Measurements from ENCODE around the gene C2CD4C.
"Not testable (repeated sequence)": the region's sequence is repeated elsewhere in the genome, so short reads cannot be mapped to it uniquely, and the experiment has no call there.

Gene C2CD4C

GRCh38 chr19:397321-397720 lies 11.6 kb downstream of the C2CD4C start:
- DNase-seq (ENCODE audit: low read depth), result no peak
- no peak for TF ChIP-seq CTCF (IDR thresholded peaks at IDR 0.05; ENCODE audit: control insufficient read depth, insufficient read depth, low read depth, low read length, missing control alignments)
- H3K4me3 ChIP-seq (ENCODE audit: control insufficient read depth, low read depth, low read length), result no peak overlapping the region

- H3K4me3 ChIP-seq (ENCODE audit: control insufficient read depth, low read depth, low read length), result no peak overlapping the region
- TF ChIP-seq CTCF (IDR thresholded peaks at IDR 0.05; ENCODE audit: control insufficient read depth, insufficient read depth, low read depth, low read length, missing control alignments), result no peak
- no peak for DNase-seq (ENCODE audit: low read depth)
These were observed 13.5 kb downstream of the C2CD4C start for GRCh38 chr19:395467-395866.

- H3K4me3 ChIP-seq (ENCODE audit: control insufficient read depth, low read depth, low read length); DNase-seq (ENCODE audit: low read depth): not testable (repeated sequence)
These were observed 14.1 kb downstream of the C2CD4C start for GRCh38 chr19:394857-395256.

DNA sequence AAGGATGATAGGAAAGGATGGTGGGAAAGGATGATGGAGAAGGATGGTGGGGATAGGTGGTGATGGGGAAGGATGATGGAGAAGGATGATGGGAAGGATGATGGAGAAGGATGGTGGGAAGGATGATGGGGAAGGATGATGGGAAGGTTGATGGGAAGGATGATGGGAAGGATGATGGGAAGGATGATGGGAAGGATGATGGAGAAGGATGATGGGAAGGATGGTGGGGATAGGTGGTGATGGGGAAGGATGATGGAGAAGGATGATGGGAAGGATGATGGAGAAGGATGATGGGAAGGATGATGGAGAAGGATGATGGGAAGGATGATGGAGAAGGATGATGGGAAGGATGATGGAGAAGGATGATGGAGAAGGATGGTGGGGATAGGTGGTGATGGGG lies 15.4 kb downstream of the C2CD4C start:
- not testable (repeated sequence) for H3K4me3 ChIP-seq (ENCODE audit: control insufficient read depth, low read depth, low read length); DNase-seq (ENCODE audit: low read depth)

DNA sequence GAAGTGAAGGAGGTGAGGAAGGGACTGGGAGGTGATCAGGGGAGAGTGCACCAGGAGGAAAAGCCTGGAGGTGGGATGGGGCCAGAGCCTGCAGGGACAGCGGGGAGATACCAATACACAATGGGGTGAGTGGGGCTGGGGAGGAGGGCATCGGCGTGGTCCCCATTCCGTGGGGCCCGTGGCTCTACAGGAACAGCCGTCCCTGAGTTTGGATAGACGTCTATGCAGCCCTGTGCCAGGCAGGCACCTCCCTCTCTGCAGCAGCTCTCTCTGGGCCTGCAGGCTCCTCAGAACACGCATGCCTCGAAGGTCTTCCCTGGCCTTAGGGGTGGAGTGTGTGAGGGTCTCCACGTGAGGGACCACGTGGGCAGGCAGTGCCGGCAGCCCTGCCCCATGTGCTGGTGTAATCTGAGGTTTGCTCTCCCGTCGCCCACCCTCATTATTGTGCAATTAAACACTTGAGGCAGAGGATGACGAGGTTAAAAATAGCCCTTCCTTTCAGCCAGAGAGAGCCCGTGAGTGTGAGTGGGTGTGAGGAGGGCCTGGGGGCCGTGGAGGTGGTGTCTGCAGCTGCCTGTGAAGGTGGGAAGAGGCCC lies 16.5 kb downstream of the C2CD4C start:
- H3K4me3 ChIP-seq (ENCODE audit: control insufficient read depth, low read depth, low read length), result no peak overlapping the region
- no peak for DNase-seq (ENCODE audit: low read depth)
- no peak for TF ChIP-seq CTCF (IDR thresholded peaks at IDR 0.05; ENCODE audit: control insufficient read depth, insufficient read depth, low read depth, low read length, missing control alignments)

DNA sequence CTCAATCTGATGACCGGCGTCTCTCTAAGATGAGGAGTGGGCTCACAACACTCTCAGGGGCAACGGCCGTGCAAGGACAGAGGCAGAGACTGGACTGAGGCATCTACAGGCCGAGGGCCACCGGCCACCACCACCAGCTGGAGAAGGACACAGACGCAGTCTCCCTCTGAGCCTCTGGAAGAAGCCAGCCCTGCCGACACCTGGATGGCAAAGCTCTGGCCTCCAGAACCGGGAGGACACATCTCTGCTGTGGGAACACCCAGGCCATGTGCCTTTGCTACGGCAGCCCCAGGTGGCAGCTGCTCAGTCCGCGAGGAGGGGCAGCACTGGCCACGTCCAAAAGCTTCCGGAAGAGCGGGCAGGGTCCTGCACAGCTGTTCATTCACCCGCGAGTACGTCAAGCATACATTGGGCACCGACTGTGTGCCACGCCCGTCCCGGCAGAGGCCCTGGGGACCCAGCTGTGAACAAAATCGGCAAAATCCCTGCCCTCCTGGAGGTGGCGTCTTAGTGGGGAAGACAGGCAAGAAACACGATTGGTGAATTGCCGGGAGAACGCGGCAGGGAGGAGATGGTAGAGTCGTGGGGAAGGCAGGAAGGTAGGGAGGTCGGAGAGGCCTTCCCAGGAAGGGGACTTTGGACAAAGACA lies 17.1 kb downstream of the C2CD4C start:
- H3K4me3 ChIP-seq (ENCODE audit: control insufficient read depth, low read depth, low read length), result no peak overlapping the region
- TF ChIP-seq CTCF (IDR thresholded peaks at IDR 0.05; ENCODE audit: control insufficient read depth, insufficient read depth, low read depth, low read length, missing control alignments), result no peak
- DNase-seq (ENCODE audit: low read depth), result no peak

DNA sequence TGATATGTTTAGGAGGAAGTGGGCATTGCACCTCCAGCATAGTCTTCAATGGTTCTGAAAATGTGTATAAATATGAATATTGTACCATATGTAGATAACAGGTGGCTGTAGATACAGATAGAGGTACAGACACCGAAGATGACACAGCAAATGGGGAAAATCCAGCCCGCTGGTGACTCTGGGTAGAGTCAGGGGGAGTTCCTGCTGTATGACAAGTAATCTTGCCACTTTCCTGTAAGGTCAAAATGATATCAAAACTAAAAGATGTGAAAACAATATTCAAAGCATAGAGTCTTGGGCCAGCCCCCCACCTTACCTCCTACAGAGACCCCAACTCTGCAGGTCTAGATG lies 17.8 kb downstream of the C2CD4C start:
- TF ChIP-seq CTCF (IDR thresholded peaks at IDR 0.05; ENCODE audit: control insufficient read depth, insufficient read depth, low read depth, low read length, missing control alignments), result no peak
- no peak for DNase-seq (ENCODE audit: low read depth)
- H3K4me3 ChIP-seq (ENCODE audit: control insufficient read depth, low read depth, low read length), result no peak overlapping the region

Measured in AG09309 (cell line).